Ascending aorta (tissue), 2 donors: ENCODE measurements around the gene ST7. TPM values are rescaled to one million over a fixed set of nuclear protein-coding genes. Genes with fewer than 3 reads are reported as not detected.

Experiments used
- DNase-seq, 2 donors: peaks; one replicate each; pipeline ENCODE4 v3.0.0-alpha.2; 2019; ENCODE audit warnings: low spot score in 2 of 2
- H3K27ac ChIP-seq, 2 donors: fragments of 200-600 bp; sonication (generic); one replicate each; pipeline ENCODE4 v1.5.1; 2016 to 2017; ENCODE audit warnings: mild to moderate bottlenecking in 1 of 2
- H3K27me3 ChIP-seq: fragments of 200-600 bp; sonication (generic); one replicate; pipeline ENCODE4 v1.5.1; 2017
- H3K36me3 ChIP-seq, 2 donors: fragments of 200-600 bp; sonication (generic); one replicate each; pipeline ENCODE4 v1.5.1; 2016
- H3K4me1 ChIP-seq, 2 donors: fragments of 200-600 bp; sonication (generic); one replicate each; pipeline ENCODE4 v1.5.1; 2016 to 2017; ENCODE audit warnings: mild to moderate bottlenecking in 1 of 2
- H3K4me3 ChIP-seq, 2 donors: fragments of 200-600 bp; sonication (generic); one replicate each; pipeline ENCODE4 v1.5.1; 2016 to 2017; ENCODE audit warnings: mild to moderate bottlenecking in 1 of 2
- H3K9me3 ChIP-seq, 2 donors: fragments of 200-600 bp; sonication (generic); one replicate each; pipeline ENCODE4 v1.5.1; 2016
- CTCF ChIP-seq, 3 experiments: fragments of 200-600 bp in 2 of 3; fragments of 450-650 bp in 1 of 3; sonication (generic) in 2 of 3; IDR thresholded peaks; one replicate each; pipeline ENCODE4 v1.5.1; 2016 to 2019; ENCODE audit warnings: antibody characterized with exemption in 3 of 3, mild to moderate bottlenecking in 1 of 3, moderate library complexity in 1 of 3
- intact Hi-C: fragments of 100-400 bp; cut with DNase I; formaldehyde crosslinking; loops from one replicate; pipeline ENCODE4 v1.15.1; 2023
- total RNA-seq: library from RNA; depleted of rRNA; stranded (reverse); fragments of >200 nt; gene quantifications from one replicate; pipeline ENCODE4 v1.1.0, GENCODE V29; 2016

ST7 gene
- total RNA-seq, 1 donor from 2014 or later = 19.2 TPM

GRCh38 chr7:117085275-117085674 is 132.0 kb downstream of the ST7 start:
- no peak overlapping the region for H3K4me3 ChIP-seq
- H3K4me1 ChIP-seq = no peaks in the 10 kb centered on the region
- no peaks in the 10 kb centered on the region for H3K36me3 ChIP-seq
- H3K27me3 ChIP-seq = no peaks in the 10 kb centered on the region
- DNase-seq = no peak
- intact Hi-C loops = no loop called here
- no peaks in the 10 kb centered on the region for H3K9me3 ChIP-seq
- H3K27ac ChIP-seq = no peak overlapping the region
- TF ChIP-seq CTCF (IDR thresholded peaks at IDR 0.05) = no peak

GRCh38 chr7:117085769-117086463 is 132.6 kb downstream of the ST7 start:
- no peak for TF ChIP-seq CTCF (IDR thresholded peaks at IDR 0.05)
- H3K27ac ChIP-seq = no peak overlapping the region
- DNase-seq = no peak

DNA sequence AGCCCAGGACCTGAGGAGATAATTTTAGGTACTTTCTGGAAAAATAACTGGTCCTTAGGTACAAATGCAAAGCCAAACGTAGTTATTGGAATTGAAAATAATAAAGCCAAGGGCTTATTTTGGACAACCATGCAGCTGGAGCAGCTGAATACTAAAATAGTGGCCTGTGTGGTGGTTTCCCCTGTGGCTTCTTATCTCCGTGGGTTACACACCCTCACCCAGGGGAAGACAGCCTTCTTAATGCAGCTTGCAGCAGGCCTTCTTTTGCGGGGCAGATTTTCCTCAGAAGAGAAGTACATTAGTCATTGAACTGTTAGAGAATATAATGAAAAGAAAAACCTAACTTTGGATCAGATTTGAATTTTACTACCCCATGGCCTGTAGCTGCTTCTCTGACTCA is 133.5 kb downstream of the ST7 start:
- H3K4me1 ChIP-seq = no peaks in the 10 kb centered on the region
- TF ChIP-seq CTCF (IDR thresholded peaks at IDR 0.05) = no peak
- no peaks in the 10 kb centered on the region for H3K9me3 ChIP-seq
- intact Hi-C loops = no loop called here
- H3K27ac ChIP-seq = no peak overlapping the region
- no peaks in the 10 kb centered on the region for H3K27me3 ChIP-seq
- H3K36me3 ChIP-seq = no peaks in the 10 kb centered on the region
- DNase-seq = no peak
- H3K4me3 ChIP-seq = no peak overlapping the region

More at GRCh38 chr7:117085769-117086463, 132.6 kb downstream of the ST7 start:
- H3K9me3 ChIP-seq = no peaks in the 10 kb centered on the region
- no peaks in the 10 kb centered on the region for H3K36me3 ChIP-seq
- H3K4me3 ChIP-seq = no peak overlapping the region
- intact Hi-C loops = no loop called here
- H3K27me3 ChIP-seq = no peaks in the 10 kb centered on the region
- no peaks in the 10 kb centered on the region for H3K4me1 ChIP-seq

- DNase-seq = no peak
- intact Hi-C loops = no loop called here
- Histone ChIP-seq H3K4me3 (no peak overlapping the region), H3K27ac (no peak overlapping the region), H3K36me3 (no peaks in the 10 kb centered on the region), H3K9me3 (no peaks in the 10 kb centered on the region), H3K4me1 (no peaks in the 10 kb centered on the region), H3K27me3 (no peaks in the 10 kb centered on the region)
- TF ChIP-seq CTCF (IDR thresholded peaks at IDR 0.05) = no peak
These were observed 134.5 kb downstream of the ST7 start for GRCh38 chr7:117087639-117088396.

DNA sequence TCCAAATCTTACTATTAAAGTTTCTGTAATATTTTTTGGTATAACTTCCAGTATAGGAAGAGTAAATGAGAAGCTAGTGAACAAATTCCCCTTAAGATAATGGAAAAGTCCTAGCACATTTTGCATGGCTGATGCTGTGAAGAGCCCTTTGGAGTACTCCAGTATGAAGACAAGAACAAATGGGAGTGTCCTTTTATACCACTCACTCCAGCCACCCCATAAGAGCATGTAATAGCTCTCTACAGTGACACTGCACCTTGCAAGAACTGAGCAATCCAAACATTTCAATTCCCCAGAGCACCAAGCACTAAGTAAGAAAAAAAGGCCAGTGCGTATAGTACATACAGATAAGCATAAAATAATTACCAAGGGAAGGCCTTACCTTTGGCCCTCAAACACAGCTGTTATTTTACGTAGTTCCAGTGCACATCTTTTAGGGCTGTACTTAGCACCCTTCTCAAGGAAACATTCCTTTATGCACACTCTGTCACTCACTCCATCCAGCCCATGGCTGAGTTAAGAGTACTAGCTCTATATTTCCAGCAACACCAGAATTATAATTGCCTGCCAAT is 135.4 kb downstream of the ST7 start:
- no peak for TF ChIP-seq CTCF (IDR thresholded peaks at IDR 0.05)
- no peaks in the 10 kb centered on the region for H3K27me3 ChIP-seq

More for the DNA sequence above, 135.4 kb downstream of the ST7 start:
- intact Hi-C loops = no loop called here
- no peaks in the 10 kb centered on the region for H3K4me1 ChIP-seq
- DNase-seq = no peak
- no peak overlapping the region for H3K27ac ChIP-seq
- H3K36me3 ChIP-seq = no peaks in the 10 kb centered on the region
- H3K9me3 ChIP-seq = no peaks in the 10 kb centered on the region
- no peak overlapping the region for H3K4me3 ChIP-seq
